Ascending aorta (tissue), 2 donors: Measurements from ENCODE around the gene ATP2B2. TPM values are rescaled to one million over a fixed set of nuclear protein-coding genes. Genes with fewer than 3 reads are reported as not detected.

ENCODE experiments used
- DNase-seq, 2 donors: peaks; one replicate each; pipeline ENCODE4 v3.0.0-alpha.2; 2019; ENCODE audit warnings: low spot score in 2 of 2
- H3K27ac ChIP-seq, 2 donors: fragments of 200-600 bp; sonication (generic); one replicate each; pipeline ENCODE4 v1.5.1; 2016 to 2017; ENCODE audit warnings: mild to moderate bottlenecking in 1 of 2
- H3K27me3 ChIP-seq: fragments of 200-600 bp; sonication (generic); one replicate; pipeline ENCODE4 v1.5.1; 2017
- H3K36me3 ChIP-seq, 2 donors: fragments of 200-600 bp; sonication (generic); one replicate each; pipeline ENCODE4 v1.5.1; 2016
- H3K4me1 ChIP-seq, 2 donors: fragments of 200-600 bp; sonication (generic); one replicate each; pipeline ENCODE4 v1.5.1; 2016 to 2017; ENCODE audit warnings: mild to moderate bottlenecking in 1 of 2
- H3K4me3 ChIP-seq, 2 donors: fragments of 200-600 bp; sonication (generic); one replicate each; pipeline ENCODE4 v1.5.1; 2016 to 2017; ENCODE audit warnings: mild to moderate bottlenecking in 1 of 2
- H3K9me3 ChIP-seq, 2 donors: fragments of 200-600 bp; sonication (generic); one replicate each; pipeline ENCODE4 v1.5.1; 2016
- CTCF ChIP-seq, 3 experiments: fragments of 200-600 bp in 2 of 3; fragments of 450-650 bp in 1 of 3; sonication (generic) in 2 of 3; IDR thresholded peaks; one replicate each; pipeline ENCODE4 v1.5.1; 2016 to 2019; ENCODE audit warnings: antibody characterized with exemption in 3 of 3, mild to moderate bottlenecking in 1 of 3, moderate library complexity in 1 of 3
- intact Hi-C: fragments of 100-400 bp; cut with DNase I; formaldehyde crosslinking; loops from one replicate; pipeline ENCODE4 v1.15.1; 2023
- total RNA-seq: library from RNA; depleted of rRNA; stranded (reverse); fragments of >200 nt; gene quantifications from one replicate; pipeline ENCODE4 v1.1.0, GENCODE V29; 2016

ATP2B2 gene
- total RNA-seq, 1 donor from 2014 or later: not detected

GRCh38 chr3:10524270-10524669 lies 18.9 kb upstream of the ATP2B2 start:
- Histone ChIP-seq H3K27ac (no peak overlapping the region), H3K9me3 (no peaks in the 10 kb centered on the region), H3K36me3 (no peaks in the 10 kb centered on the region), H3K27me3 (no peaks in the 10 kb centered on the region), H3K4me1 (no peaks in the 10 kb centered on the region), H3K4me3 (no peak overlapping the region)
- DNase-seq: peak in 1 of 2 donors; percentile 35
- TF ChIP-seq CTCF (IDR thresholded peaks at IDR 0.05): no peak
- intact Hi-C loops: no loop called here

GRCh38 chr3:10523561-10523960 lies 18.2 kb upstream of the ATP2B2 start:
- Histone ChIP-seq H3K36me3 (no peaks in the 10 kb centered on the region), H3K9me3 (no peaks in the 10 kb centered on the region), H3K27me3 (no peaks in the 10 kb centered on the region), H3K27ac (no peak overlapping the region), H3K4me1 (no peaks in the 10 kb centered on the region), H3K4me3 (no peak overlapping the region)
- no peak for DNase-seq
- intact Hi-C loops: no loop called here
- no peak for TF ChIP-seq CTCF (IDR thresholded peaks at IDR 0.05)

GRCh38 chr3:10522646-10523303 lies 17.4 kb upstream of the ATP2B2 start:
- TF ChIP-seq CTCF (IDR thresholded peaks at IDR 0.05): no peak
- H3K4me3 ChIP-seq: no peak overlapping the region
- no peaks in the 10 kb centered on the region for H3K27me3 ChIP-seq
- no peaks in the 10 kb centered on the region for H3K36me3 ChIP-seq
- peak in 1 of 2 donors; percentile 47 for DNase-seq
- intact Hi-C loops: no loop called here
- H3K27ac ChIP-seq: no peak overlapping the region
- no peaks in the 10 kb centered on the region for H3K9me3 ChIP-seq
- no peaks in the 10 kb centered on the region for H3K4me1 ChIP-seq

GRCh38 chr3:10521772-10522441 lies 16.5 kb upstream of the ATP2B2 start:
- no peak for TF ChIP-seq CTCF (IDR thresholded peaks at IDR 0.05)
- H3K4me1 ChIP-seq: no peaks in the 10 kb centered on the region
- H3K27me3 ChIP-seq: no peaks in the 10 kb centered on the region
- H3K4me3 ChIP-seq: no peak overlapping the region
- no peaks in the 10 kb centered on the region for H3K9me3 ChIP-seq
- no peaks in the 10 kb centered on the region for H3K36me3 ChIP-seq
- DNase-seq: no peak
- intact Hi-C loops: no loop called here
- no peak overlapping the region for H3K27ac ChIP-seq

GRCh38 chr3:10520072-10520471 lies 14.7 kb upstream of the ATP2B2 start:
- TF ChIP-seq CTCF (IDR thresholded peaks at IDR 0.05): no peak
- Histone ChIP-seq H3K9me3 (no peaks in the 10 kb centered on the region), H3K4me1 (no peaks in the 10 kb centered on the region), H3K36me3 (no peaks in the 10 kb centered on the region), H3K27ac (no peak overlapping the region), H3K27me3 (no peaks in the 10 kb centered on the region), H3K4me3 (no peak overlapping the region)
- intact Hi-C loops: no loop called here
- DNase-seq: no peak
